Astrocyte (in vitro differentiated cells and primary cell): ENCODE measurements around the gene RHEBL1. TPM values are rescaled to one million over a fixed set of nuclear protein-coding genes. Genes with fewer than 3 reads are reported as not detected.

ENCODE experiments used
- DNase-seq: peaks from one replicate; pipeline ENCODE4 v3.0.0-alpha.2; 2010; ENCODE audit warnings: low read depth
- FAIRE-seq: peaks from 2 replicates; lab custom pipeline; 2011; peaks lifted over from hg19 to GRCh38; lab: Jason Lieb, UNC
- H2AFZ ChIP-seq: 2 replicates; pipeline ENCODE4 v1.6.0; 2012; ENCODE audit warnings: low read depth, low read length, inconsistent platforms
- H3K27ac ChIP-seq: 2 replicates; pipeline ENCODE4 v1.5.1; 2011; ENCODE audit warnings: low read depth, low read length, inconsistent platforms
- H3K27me3 ChIP-seq: 2 replicates; pipeline ENCODE4 v1.6.0; 2011; ENCODE audit warnings: low read length, inconsistent platforms; ENCODE audit not compliant: insufficient read depth
- H3K36me3 ChIP-seq: 2 replicates; pipeline ENCODE4 v1.5.1; 2011; ENCODE audit warnings: low read length, inconsistent platforms; ENCODE audit not compliant: insufficient read depth
- H3K4me1 ChIP-seq: 2 replicates; pipeline ENCODE4 v1.5.1; 2011; ENCODE audit warnings: low read length, inconsistent platforms; ENCODE audit not compliant: insufficient read depth
- H3K4me2 ChIP-seq: 2 replicates; pipeline ENCODE4 v1.6.0; 2012; ENCODE audit warnings: low read length, inconsistent platforms
- H3K4me3 ChIP-seq: 2 replicates; pipeline ENCODE4 v1.5.1; 2011; ENCODE audit warnings: low read depth, mild to moderate bottlenecking, low read length, inconsistent platforms; ENCODE audit not compliant: insufficient read depth
- H3K79me2 ChIP-seq: 2 replicates; pipeline ENCODE4 v1.6.0; 2012; ENCODE audit warnings: mild to moderate bottlenecking, low read length, inconsistent platforms; ENCODE audit not compliant: insufficient read depth
- H3K9ac ChIP-seq: 2 replicates; pipeline ENCODE4 v1.6.0; 2012; ENCODE audit warnings: mild to moderate bottlenecking, low read length, inconsistent platforms
- H3K9me3 ChIP-seq: 2 replicates; pipeline ENCODE4 v1.5.1; 2012; ENCODE audit warnings: low read depth, mild to moderate bottlenecking, low read length, inconsistent platforms; ENCODE audit not compliant: insufficient read depth
- H4K20me1 ChIP-seq: 2 replicates; pipeline ENCODE4 v1.6.0; 2012; ENCODE audit warnings: low read length, inconsistent platforms; ENCODE audit not compliant: insufficient read depth
- H3K27ac Mint-ChIP-seq: one replicate; pipeline ENCODE4 v1.8.0; 2021; ENCODE audit warnings: mild to moderate bottlenecking, mixed read lengths; ENCODE audit not compliant: unreplicated experiment
- H3K27me3 Mint-ChIP-seq: one replicate; pipeline ENCODE4 v1.8.0; 2021; ENCODE audit warnings: low read depth, mixed read lengths; ENCODE audit not compliant: unreplicated experiment
- H3K36me3 Mint-ChIP-seq: one replicate; pipeline ENCODE4 v1.8.0; 2021; ENCODE audit warnings: low read depth, mixed read lengths; ENCODE audit not compliant: unreplicated experiment
- H3K4me1 Mint-ChIP-seq: one replicate; pipeline ENCODE4 v1.8.0; 2021; ENCODE audit warnings: low read depth, mixed read lengths; ENCODE audit not compliant: unreplicated experiment
- H3K4me3 Mint-ChIP-seq: one replicate; pipeline ENCODE4 v1.8.0; 2021; ENCODE audit warnings: mild to moderate bottlenecking, moderate library complexity, mixed read lengths; ENCODE audit not compliant: unreplicated experiment
- H3K9me3 Mint-ChIP-seq: one replicate; pipeline ENCODE4 v1.8.0; 2021; ENCODE audit warnings: mild to moderate bottlenecking, mixed read lengths; ENCODE audit not compliant: unreplicated experiment
- EZH2 ChIP-seq: IDR thresholded peaks from 2 replicates; pipeline ENCODE4 v1.6.1; 2012; ENCODE audit warnings: mild to moderate bottlenecking, low read length, inconsistent platforms; ENCODE audit not compliant: insufficient read depth
- total RNA-seq: library from RNA; stranded (reverse); gene quantifications from 2 replicates; pipeline ENCODE4 v1.2.1, GENCODE V29; 2021
- TF ChIP-seq, protein P1 (sequence below): IDR thresholded peaks from 2 replicates; pipeline ENCODE4 v1.5.1; 2011; ENCODE audit warnings: low read depth, mild to moderate bottlenecking, inconsistent platforms, low read length, moderate library complexity; ENCODE audit not compliant: insufficient read depth

Gene RHEBL1
- total RNA-seq, 1 donor from 2014 or later = 1.3 TPM

DNA sequence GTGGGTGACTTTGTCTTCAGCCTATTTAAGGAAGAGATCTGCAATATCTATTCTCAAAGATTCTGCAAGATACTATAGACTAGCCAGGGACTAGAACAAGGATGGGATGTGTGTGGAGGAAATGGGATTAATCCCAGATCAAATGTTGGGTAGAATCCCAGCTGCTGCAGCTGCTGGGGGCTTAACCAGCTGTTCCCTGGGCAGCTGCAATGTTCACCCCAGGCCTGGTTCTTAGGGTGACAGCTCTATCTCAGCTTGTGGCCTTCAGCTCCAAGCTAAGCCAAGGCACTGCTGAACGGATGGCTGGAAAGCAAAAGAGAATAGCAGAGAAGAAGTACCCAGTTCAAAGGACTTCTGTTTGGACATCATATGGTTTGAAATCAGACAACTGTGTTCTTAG is 10.0 kb upstream of the RHEBL1 start:
- peak overlapping the region; percentile 72 for H3K27ac Mint-ChIP-seq
- no peak overlapping the region for H3K4me2 ChIP-seq
- DNase-seq (no peak), FAIRE-seq (no peak)
- H3K79me2 ChIP-seq = no peaks in the 10 kb centered on the region
- no peaks in the 10 kb centered on the region for H4K20me1 ChIP-seq
- H3K36me3 ChIP-seq = no peaks in the 10 kb centered on the region
- no peaks in the 10 kb centered on the region for H3K4me1 ChIP-seq
- no peak overlapping the region for H3K4me3 ChIP-seq
- no peak overlapping the region for H3K27ac ChIP-seq
- no peaks in the 10 kb centered on the region for H3K36me3 Mint-ChIP-seq
- peaks cover 19% of the 10 kb centered on the region for H3K27me3 Mint-ChIP-seq
- H3K9me3 ChIP-seq = no peaks in the 10 kb centered on the region
- H3K4me1 Mint-ChIP-seq = no peaks in the 10 kb centered on the region
- no peaks in the 10 kb centered on the region for H3K9me3 Mint-ChIP-seq
- H3K9ac ChIP-seq = no peak overlapping the region
- H2AFZ ChIP-seq = no peak overlapping the region
- peaks cover 4% of the 10 kb centered on the region for H3K27me3 ChIP-seq
- no peak for TF ChIP-seq EZH2
- H3K4me3 Mint-ChIP-seq = no peak overlapping the region

DNA sequence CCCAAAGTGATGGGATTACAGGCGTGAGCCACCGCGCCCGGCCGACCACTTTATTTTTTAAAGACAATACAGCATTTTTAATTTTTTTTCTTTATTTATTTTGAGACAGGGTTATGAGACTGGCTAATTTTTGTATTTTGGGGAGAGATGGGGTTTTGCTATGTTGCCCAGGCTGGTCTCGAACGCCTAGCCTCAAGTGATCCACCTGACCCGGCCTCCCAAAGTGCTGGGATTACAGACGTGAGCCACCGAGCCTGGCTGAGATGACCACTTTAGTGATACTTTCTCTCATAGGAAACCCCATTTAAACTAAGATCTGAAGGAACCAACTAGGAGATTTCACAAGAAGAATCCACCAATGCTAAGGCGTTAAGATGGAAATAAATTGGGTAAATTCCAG is 1.2 kb upstream of the RHEBL1 start:
- FAIRE-seq = no peak
- no peaks in the 10 kb centered on the region for H3K4me1 Mint-ChIP-seq

DNA sequence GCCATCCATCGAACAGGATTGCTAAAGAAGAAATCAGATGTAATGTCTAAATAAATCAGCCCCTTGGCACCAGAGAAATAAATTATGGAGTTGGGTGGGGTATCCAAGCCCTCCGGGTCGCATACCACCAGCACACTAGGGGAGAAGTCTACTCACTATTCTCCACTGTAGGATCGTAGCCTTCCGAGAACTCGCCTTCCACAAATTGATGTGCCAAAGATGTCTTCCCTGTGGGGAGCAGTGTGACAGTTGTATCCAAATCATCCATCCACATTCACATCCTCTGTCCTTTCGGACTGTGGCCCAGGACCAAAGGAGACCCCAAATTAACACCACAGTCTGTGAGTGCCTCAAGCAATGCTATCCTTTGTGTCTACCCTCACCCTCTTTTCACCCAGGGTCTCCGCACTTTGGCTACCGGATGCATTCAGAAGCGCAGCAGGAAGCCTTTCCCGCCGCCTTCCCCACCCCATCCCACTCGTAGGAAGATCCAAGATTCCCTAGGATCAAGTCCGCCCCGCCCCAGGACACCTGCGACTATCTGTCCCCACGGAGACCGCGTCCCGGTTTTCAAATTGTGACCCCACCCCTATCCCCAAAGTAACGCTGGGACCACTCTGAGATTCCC is 786 bp downstream of the RHEBL1 start:
- peaks cover 12% of the 10 kb centered on the region for H3K27me3 Mint-ChIP-seq
- no peaks in the 10 kb centered on the region for H3K27me3 ChIP-seq
- no peaks in the 10 kb centered on the region for H3K79me2 ChIP-seq
- H3K27ac Mint-ChIP-seq = peak overlapping the region; percentile 74
- peaks cover 1% of the 10 kb centered on the region for H3K4me1 Mint-ChIP-seq
- DNase-seq (no peak), FAIRE-seq (no peak)
- peaks cover 8% of the 10 kb centered on the region for H3K4me1 ChIP-seq
- peak overlapping the region; percentile 95 for H3K4me3 Mint-ChIP-seq
- H3K9me3 ChIP-seq = no peaks in the 10 kb centered on the region
- TF ChIP-seq, protein P1, sequence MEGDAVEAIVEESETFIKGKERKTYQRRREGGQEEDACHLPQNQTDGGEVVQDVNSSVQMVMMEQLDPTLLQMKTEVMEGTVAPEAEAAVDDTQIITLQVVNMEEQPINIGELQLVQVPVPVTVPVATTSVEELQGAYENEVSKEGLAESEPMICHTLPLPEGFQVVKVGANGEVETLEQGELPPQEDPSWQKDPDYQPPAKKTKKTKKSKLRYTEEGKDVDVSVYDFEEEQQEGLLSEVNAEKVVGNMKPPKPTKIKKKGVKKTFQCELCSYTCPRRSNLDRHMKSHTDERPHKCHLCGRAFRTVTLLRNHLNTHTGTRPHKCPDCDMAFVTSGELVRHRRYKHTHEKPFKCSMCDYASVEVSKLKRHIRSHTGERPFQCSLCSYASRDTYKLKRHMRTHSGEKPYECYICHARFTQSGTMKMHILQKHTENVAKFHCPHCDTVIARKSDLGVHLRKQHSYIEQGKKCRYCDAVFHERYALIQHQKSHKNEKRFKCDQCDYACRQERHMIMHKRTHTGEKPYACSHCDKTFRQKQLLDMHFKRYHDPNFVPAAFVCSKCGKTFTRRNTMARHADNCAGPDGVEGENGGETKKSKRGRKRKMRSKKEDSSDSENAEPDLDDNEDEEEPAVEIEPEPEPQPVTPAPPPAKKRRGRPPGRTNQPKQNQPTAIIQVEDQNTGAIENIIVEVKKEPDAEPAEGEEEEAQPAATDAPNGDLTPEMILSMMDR = no peak
- TF ChIP-seq EZH2 = no peak
- no peaks in the 10 kb centered on the region for H4K20me1 ChIP-seq
- peak overlapping the region; percentile 78 for H3K9ac ChIP-seq
- no peaks in the 10 kb centered on the region for H3K9me3 Mint-ChIP-seq
- no peaks in the 10 kb centered on the region for H3K36me3 ChIP-seq
- H3K4me2 ChIP-seq = peak overlapping the region; percentile 95
- H2AFZ ChIP-seq = peak overlapping the region; percentile 97
- peak overlapping the region; percentile 86 for H3K4me3 ChIP-seq
- no peak overlapping the region for H3K27ac ChIP-seq
- peaks cover 2% of the 10 kb centered on the region for H3K36me3 Mint-ChIP-seq

More for the DNA sequence above, 1.2 kb upstream of the RHEBL1 start:
- no peak overlapping the region for H3K4me3 ChIP-seq
- TF ChIP-seq, protein P1 = no peak
- TF ChIP-seq EZH2 = no peak
- H4K20me1 ChIP-seq = no peaks in the 10 kb centered on the region
- H3K4me3 Mint-ChIP-seq = no peak overlapping the region
- no peak for DNase-seq
- H3K27me3 ChIP-seq = no peaks in the 10 kb centered on the region
- no peak overlapping the region for H3K9ac ChIP-seq
- H3K36me3 Mint-ChIP-seq = peaks cover 2% of the 10 kb centered on the region
- peaks cover 8% of the 10 kb centered on the region for H3K4me1 ChIP-seq
- H3K36me3 ChIP-seq = no peaks in the 10 kb centered on the region
- H3K9me3 ChIP-seq = no peaks in the 10 kb centered on the region
- no peaks in the 10 kb centered on the region for H3K9me3 Mint-ChIP-seq
- no peaks in the 10 kb centered on the region for H3K79me2 ChIP-seq
- H3K27ac ChIP-seq = no peak overlapping the region
- H3K4me2 ChIP-seq = no peak overlapping the region
- H3K27ac Mint-ChIP-seq = no peak overlapping the region
- H2AFZ ChIP-seq = no peak overlapping the region
- peaks cover 12% of the 10 kb centered on the region for H3K27me3 Mint-ChIP-seq
